Stimulated activated CD8-positive, alpha-beta memory T cell treated with anti-CD3 and anti-CD28 coated beads, Interleukin-2, amount 100 ng/mL, for 1 hour (primary cell): ENCODE results near the gene B4GALT6.

ENCODE experiments used
- DNase-seq, 2 donors: peaks; one replicate each; pipeline ENCODE4 v3.0.0-alpha.2; 2020; ENCODE audit warnings: low read depth in 2 of 2

B4GALT6 gene

GRCh38 chr18:31595121-31595771 is 89.1 kb downstream of the B4GALT6 start:
- DNase-seq: no peak

GRCh38 chr18:31592506-31593157 is 91.7 kb downstream of the B4GALT6 start:
- DNase-seq: no peak

GRCh38 chr18:31591628-31592027 is 92.8 kb downstream of the B4GALT6 start, which contains the start of gene TTR:
Gene TTR (plus strand): TSS chr18:31591877. CDS start chr18:31591903, 26 bp downstream.
- DNase-seq: no peak

- DNase-seq: no peak
These were observed 93.3 kb downstream of the B4GALT6 start for GRCh38 chr18:31591113-31591512.

GRCh38 chr18:31590570-31590969 is 93.8 kb downstream of the B4GALT6 start:
- no peak for DNase-seq

GRCh38 chr18:31587529-31587928 is 96.9 kb downstream of the B4GALT6 start:
- no peak for DNase-seq

GRCh38 chr18:31586616-31587015 is 97.8 kb downstream of the B4GALT6 start:
- DNase-seq: no peak

- no peak for DNase-seq
These were observed 98.4 kb downstream of the B4GALT6 start for GRCh38 chr18:31585991-31586390.

GRCh38 chr18:31583185-31583854 is 101.1 kb downstream of the B4GALT6 start:
- DNase-seq: no peak

- DNase-seq: no peak
These were observed 102.7 kb downstream of the B4GALT6 start for GRCh38 chr18:31581498-31582197.

GRCh38 chr18:31579375-31579774 is 105.0 kb downstream of the B4GALT6 start:
- no peak for DNase-seq

GRCh38 chr18:31578126-31578525 is 106.3 kb downstream of the B4GALT6 start:
- DNase-seq: no peak

- DNase-seq: no peak
These were observed 107.2 kb downstream of the B4GALT6 start for GRCh38 chr18:31577195-31577594.

- no peak for DNase-seq
These were observed 107.7 kb downstream of the B4GALT6 start for GRCh38 chr18:31576670-31577069.

- DNase-seq: no peak
These were observed 108.7 kb downstream of the B4GALT6 start for GRCh38 chr18:31575515-31576257.

GRCh38 chr18:31574359-31574758 is 110.0 kb downstream of the B4GALT6 start:
- no peak for DNase-seq
